ENCODE results near the gene RIN1. TPM values are rescaled to one million over a fixed set of nuclear protein-coding genes. Genes with fewer than 3 reads are reported as not detected.

Gene RIN1
- total and polyA plus RNA-seq, 11 donors = 0.99 to 5.2 (median 1.5) TPM

- Histone ChIP-seq H3K36me3 (no peaks in the 10 kb centered on the region), H3K9me3 (no peaks in the 10 kb centered on the region), H3K4me1 (peaks cover 0 to 52% (median 32%) of the 10 kb centered on the region in 12 donors), H3K27ac (peak within 1 kb of the TSS; percentile 51 to 94 (median 84)), H3K27me3 (no peaks in the 10 kb centered on the region), H3K4me3 (peak within 1 kb of the TSS; percentile 39 to 66 (median 62))
- TF ChIP-seq CTCF (IDR thresholded peaks at IDR 0.05) (no peak), POLR2A (IDR thresholded peaks at IDR 0.05) (peak in 1 of 2 donors; percentile 79)
- peak; percentile 85 to 93 (median 88) for DNase-seq
- intact Hi-C loops (cut with DNase I) = no loop called here
- ATAC-seq = peak in 3 of 4 donors; percentile 36 to 62 (median 56)
- 0 to 11% (median 6%) methylated on average over 1 to 29 of the region's 29 CpGs for WGBS, 4 donors
These were observed 19.4 kb downstream of the RIN1 start, which contains the start of gene CD248 for GRCh38 chr11:66316849-66317251. Gene CD248, minus strand, starts transcription at chr11:66317044. Its CDS starts 17 bp downstream, at chr11:66317027.

DNA sequence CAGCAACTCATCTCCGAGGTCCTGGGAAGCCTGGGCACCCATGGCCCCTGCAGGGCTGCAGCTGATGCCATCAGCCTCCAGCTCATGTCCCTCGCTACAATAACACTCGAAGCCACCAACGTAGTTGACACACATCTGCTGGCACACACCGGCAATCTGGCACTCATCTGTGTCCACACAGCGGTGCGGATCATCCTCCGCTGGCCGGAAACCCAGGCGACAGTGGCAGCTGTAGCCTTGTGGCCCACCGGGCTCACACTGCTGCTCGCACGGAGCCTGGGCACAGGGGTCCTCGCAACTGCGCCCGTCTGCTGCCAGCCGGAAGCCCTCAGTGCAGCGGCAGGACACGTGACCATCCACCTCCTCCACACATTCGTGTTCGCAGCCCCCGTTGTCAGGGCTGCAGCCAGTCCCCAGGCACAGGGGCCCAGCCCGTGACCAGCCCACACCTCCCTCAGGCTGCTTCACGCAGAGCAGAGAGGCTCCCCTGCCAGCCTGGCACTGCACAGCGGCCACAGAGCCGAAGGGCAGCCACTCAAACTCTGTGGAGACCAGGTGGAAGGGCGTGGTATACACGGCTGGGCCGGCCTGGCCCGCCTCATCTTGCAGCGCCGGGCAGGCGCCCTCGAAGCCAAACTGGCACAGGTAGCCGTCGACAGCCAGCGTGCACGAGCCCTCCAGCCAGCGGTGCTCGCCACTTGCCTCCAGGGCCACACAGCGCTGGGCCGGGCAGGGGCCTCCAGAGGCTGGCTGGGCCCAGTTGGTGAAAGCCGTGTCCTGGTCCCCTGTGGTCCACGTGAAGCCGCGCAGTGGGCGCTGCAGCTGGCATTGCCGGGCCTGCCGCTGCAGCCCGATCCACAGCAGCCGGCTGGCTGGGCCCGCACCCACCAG lies 20.1 kb downstream of the RIN1 start:
- DNase-seq (peak in 1 of 5 donors; percentile 59), ATAC-seq (no peak)
- H3K27ac ChIP-seq = peak overlapping the region; percentile 51 to 94 (median 84)
- H3K9me3 ChIP-seq = no peaks in the 10 kb centered on the region
- H3K36me3 ChIP-seq = no peaks in the 10 kb centered on the region
- H3K4me3 ChIP-seq = peak overlapping the region; percentile 39 to 66 (median 62)
- TF ChIP-seq POLR2A (IDR thresholded peaks at IDR 0.05) (no peak), CTCF (IDR thresholded peaks at IDR 0.05) (no peak)
- H3K27me3 ChIP-seq = no peaks in the 10 kb centered on the region
- H3K4me1 ChIP-seq = peaks cover 0 to 57% (median 32%) of the 10 kb centered on the region in 12 donors
- intact Hi-C loops (cut with DNase I) = no loop called here
- 63 to 71% (median 68%) methylated on average over 19 to 52 of the region's 52 CpGs for WGBS, 4 donors

GRCh38 chr11:66315498-66315885 lies 20.7 kb downstream of the RIN1 start:
- Histone ChIP-seq H3K4me3 (peak overlapping the region in 11 of 12 donors; percentile 42 to 66 (median 62)), H3K27ac (peak overlapping the region in 9 of 12 donors; percentile 5 to 94 (median 84)), H3K27me3 (no peaks in the 10 kb centered on the region), H3K4me1 (peaks cover 0 to 57% (median 32%) of the 10 kb centered on the region in 12 donors), H3K36me3 (no peaks in the 10 kb centered on the region), H3K9me3 (no peaks in the 10 kb centered on the region)
- ATAC-seq = no peak
- intact Hi-C loops (cut with DNase I) = no loop called here
- TF ChIP-seq POLR2A (IDR thresholded peaks at IDR 0.05) (no peak), CTCF (IDR thresholded peaks at IDR 0.05) (no peak)
- DNase-seq = peak in 1 of 5 donors; percentile 49
- WGBS, 4 donors = 77 to 84% (median 81%) methylated on average over 14 of the region's 14 CpGs

Measured in heart left ventricle (tissue), 16 donors.